GM19240 (cell line): ENCODE measurements around the gene MS4A1.
"Not testable (repeated sequence)": the region's sequence is repeated elsewhere in the genome, so short reads cannot be mapped to it uniquely, and the experiment has no call there.

ENCODE experiments used
- DNase-seq: peaks from one replicate; pipeline ENCODE4 v3.0.0; 2011; ENCODE audit warnings: low spot score; ENCODE audit not compliant: insufficient read length

Gene MS4A1

DNA sequence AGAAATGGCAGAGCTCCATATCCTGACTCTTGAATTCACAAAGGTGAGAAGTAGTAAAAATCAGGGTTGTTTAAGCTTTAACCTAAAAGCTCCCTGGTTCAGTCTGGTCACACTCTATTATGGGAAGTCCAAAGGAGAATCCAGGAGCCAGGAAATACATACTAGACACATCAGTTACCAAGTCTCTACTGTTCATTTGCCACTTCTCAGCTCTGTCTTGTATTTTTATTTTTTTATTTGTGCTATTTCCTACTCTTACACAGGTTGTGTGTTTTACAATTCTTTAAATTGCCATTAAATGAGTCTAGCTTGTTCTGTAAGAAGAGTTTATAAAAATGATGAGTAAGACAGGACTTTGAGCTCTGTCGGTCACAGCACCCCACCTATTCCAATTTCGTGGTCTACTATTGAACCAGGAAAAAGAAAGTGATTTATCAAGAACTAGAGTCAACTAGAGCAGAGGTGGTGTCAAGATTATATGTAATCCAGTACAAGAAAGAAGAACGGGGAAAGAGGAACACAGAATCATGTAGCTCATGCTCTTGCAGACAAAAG is 46.7 kb downstream of the MS4A1 start:
- no peak for DNase-seq

GRCh38 chr11:60504219-60504905 is 48.7 kb downstream of the MS4A1 start:
- no peak for DNase-seq

- DNase-seq: not testable (repeated sequence)
These were observed 54.0 kb downstream of the MS4A1 start for GRCh38 chr11:60509609-60510008.

DNA sequence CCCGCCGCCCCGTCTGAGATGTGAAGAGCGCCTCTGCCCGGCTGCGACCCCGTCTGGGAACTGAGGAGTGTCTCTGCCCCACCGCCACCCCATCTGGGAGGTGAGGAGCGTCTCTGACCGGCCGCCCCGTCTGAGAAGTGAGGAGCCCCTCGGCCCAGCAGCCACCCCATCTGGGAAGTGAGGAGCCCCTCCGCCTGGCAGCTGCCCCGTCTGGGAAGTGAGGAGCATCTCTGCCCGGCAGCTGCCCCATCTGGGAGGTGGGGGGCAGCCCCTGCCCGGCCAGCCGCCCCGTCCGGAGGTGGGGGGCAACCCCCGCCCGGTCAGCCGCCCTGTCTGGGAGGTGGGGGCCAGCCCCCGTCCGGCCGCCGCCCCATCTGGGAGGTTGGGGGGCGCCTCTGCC is 54.6 kb downstream of the MS4A1 start:
- not testable (repeated sequence) for DNase-seq

GRCh38 chr11:60511393-60511792 is 55.7 kb downstream of the MS4A1 start:
- DNase-seq: no peak

DNA sequence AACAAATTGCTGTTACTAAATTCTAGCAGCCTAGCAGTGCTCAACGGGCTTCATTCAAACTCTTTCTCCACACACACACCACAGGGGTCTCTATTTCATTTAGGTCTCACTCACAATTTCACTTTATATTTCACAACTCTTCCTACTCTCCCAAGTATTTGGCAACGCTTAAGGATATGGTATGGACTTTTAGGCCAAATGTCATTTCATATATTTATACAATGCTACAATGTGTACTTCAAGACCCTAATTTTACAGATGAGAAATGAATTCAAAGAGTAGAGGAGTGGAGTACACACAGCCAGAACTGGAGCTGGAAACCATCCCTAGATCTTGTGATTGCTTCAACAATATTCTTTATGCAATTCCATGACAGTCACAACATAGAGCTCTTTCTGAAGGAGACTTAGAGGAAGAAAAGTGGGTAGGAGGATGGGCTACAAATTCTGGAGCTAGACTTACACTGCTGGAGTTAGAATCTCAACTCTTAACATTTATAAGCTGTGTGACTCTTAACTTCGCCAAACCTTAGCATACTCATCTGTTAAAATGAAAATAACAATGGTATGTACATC is 57.1 kb downstream of the MS4A1 start:
- DNase-seq: no peak

DNA sequence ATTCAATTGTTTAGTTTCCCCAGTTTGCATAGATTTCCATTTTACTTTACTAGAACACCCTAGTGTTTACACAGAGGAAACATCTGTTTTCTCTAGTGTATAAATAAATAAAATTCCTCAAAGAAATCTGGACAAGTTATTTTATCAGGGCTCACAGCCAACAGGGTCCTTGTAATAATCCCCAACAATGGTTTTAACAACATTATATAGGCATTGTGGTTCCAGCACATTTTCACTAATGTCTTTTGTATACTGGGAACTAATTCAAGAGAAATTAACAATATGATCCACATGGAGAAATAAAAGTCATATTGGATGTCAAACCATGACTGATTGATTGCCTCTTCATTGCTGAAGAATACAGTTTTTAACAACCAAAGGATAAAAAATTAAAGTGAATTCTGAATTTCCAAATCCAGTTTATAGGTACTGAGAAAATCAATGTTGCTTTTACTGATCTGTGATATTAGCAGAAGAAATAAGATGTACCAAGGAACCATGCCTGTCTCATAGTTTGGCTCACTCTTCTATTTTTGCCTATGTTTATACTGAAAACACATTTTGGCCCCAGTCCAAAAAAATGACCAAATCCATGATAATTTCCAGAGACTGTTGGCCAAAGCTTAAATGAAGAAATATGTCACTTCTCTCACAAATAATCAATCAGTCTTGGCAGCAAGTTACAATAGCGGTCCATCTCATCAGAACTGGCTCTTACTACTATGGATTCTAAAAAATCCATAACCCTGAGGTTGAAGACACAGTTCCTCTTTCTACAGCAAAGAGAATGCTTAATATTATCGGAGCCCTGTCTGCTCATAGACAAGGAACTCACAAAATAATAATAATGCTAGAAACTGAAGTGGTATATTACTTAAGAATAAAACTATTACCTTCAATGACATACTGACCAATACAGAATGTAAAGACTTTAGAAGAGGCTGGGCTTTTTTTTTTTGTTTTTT is 58.1 kb downstream of the MS4A1 start:
- no peak for DNase-seq

- no peak for DNase-seq
These were observed 59.7 kb downstream of the MS4A1 start, which contains the start of gene MS4A13 for GRCh38 chr11:60515144-60515855. Gene MS4A13, plus strand, starts transcription at chr11:60515392. Its CDS starts 2,692 bp downstream, at chr11:60518084.
